Inflammatory macrophage treated with lipopolysaccharide for 1 hour (primary cell): Measurements from ENCODE around the gene PITX2.
"Not testable (repeated sequence)": the region's sequence is repeated elsewhere in the genome, so short reads cannot be mapped to it uniquely, and the experiment has no call there.

Source experiments
- DNase-seq, 2 donors: peaks; one replicate each; pipeline ENCODE4 v3.0.0-alpha.2; 2020 to 2022

The PITX2 gene

DNA sequence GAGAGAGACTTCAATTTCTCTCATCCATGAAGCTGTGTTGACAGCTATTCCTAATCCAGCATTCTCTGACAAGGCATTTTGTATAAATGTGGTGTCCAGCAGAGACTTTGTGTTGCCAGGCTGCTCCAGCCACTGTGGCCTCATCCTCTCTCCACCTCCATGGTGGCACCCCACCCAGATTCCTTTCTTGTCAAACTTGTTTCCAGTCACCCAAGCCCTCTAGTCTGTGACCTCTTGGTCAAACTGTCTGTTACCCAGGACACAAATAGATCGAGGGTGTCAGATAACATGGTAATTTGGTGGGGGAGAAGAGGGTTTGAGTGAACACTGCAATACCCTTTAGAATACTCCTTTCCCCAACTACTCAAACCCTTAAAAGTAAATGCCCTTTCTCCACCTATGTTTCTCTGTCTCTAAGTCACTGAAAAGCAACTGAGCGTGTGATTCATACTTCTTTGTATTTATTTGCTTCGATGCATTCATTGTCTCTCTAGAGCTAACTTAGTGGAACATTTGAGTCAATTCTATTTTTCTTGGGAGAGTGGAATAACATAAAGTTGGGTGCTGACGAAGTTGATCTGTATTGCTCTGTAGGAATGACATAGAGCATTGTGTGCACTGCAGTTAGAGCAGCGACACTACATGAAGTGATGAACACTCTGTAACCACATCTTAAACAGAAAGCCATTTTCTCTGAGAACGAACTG lies 13.7 kb downstream of the PITX2 start:
- DNase-seq: no peak

DNA sequence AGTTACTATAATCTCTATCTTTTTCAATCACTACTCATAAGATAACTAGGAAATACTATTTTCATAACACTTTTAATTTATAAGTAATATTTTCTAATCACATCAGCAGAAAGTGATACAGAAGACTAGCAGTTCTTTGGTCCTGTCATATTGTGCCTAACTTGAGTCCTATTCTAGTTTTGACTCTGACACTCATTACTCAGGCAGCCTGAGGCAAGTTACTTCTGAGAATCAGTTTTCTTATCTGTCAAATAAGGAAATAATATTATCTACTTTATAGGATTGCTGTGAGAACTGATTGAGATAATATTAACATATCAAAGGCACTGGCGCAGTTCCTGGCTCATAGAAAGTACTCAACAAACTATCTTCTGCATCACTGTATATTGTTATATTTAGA lies 17.8 kb downstream of the PITX2 start:
- no peak for DNase-seq

DNA sequence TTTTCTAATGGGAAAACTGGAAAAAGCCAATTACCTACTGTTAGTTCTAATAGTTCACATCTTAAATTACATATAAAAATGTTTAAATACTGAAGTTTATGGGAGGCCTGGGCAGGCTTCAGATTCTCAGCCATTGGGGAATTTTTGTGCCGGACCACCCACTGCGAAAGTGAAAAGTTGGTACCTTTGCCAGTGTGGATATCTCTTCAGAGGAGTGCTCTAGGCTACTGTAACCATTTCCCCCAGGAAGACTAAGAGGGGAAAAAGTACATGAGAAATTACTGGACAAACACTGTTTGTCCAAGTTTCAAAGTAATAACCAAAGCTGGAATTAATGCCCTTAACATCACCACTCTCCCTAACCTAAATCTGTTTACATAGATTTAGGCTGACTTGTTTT lies 20.8 kb downstream of the PITX2 start:
- no peak for DNase-seq

DNA sequence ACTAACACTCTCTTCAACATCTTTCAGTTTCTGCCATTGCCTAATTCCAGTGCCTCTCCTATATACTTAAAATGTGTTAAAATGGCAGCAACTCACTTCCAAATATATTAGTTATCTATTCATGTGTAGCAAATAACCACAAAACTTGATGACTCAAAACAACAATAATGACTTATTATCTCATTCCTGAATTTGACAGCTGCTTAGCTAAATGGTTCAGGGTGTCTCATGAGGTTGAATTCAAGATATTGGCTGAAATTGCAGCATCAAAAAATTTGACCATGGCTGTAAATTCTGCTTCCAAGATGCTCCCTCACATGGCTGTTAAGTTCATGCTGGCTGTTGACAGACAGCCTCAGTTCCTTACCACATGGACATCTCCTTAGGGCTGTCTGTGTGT lies 25.3 kb downstream of the PITX2 start:
- no peak for DNase-seq

DNA sequence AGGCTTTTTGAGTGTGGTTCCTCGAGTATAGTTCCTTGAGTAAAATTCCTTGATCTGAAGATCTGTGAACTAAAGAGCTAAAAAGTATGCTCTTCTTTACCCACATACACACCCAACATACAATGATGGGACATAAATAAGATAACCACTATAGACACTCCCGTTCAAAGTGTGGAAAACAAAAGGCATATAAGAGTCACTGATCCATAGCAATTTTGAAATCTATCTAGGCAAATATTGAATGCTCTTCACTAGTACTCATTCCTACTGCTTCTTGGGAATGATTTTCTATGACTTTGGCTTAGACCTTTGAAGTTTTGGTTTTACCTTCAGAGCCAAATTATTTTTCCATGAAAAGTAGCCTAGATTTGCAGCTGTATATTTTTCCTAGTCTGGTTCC lies 26.4 kb downstream of the PITX2 start:
- no peak for DNase-seq

DNA sequence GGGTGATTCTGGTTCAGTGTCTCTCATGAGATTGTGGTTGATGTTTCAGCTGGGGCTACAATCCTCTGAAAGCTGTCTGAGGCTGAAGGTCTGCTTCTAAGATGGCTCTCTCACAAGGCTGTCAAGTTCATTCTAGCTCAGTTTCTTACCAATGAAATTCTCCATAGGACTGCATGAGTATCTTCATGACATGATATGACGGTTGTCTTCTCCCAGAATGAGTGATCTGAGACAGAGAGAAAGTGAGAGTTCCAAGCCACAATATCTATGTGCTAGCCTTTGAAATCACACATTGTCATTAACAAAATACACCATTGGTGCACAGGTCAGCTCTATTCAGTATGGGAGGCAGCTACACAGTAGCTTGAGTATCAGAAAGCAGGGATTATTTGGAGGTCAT lies 27.3 kb downstream of the PITX2 start:
- DNase-seq: no peak

DNA sequence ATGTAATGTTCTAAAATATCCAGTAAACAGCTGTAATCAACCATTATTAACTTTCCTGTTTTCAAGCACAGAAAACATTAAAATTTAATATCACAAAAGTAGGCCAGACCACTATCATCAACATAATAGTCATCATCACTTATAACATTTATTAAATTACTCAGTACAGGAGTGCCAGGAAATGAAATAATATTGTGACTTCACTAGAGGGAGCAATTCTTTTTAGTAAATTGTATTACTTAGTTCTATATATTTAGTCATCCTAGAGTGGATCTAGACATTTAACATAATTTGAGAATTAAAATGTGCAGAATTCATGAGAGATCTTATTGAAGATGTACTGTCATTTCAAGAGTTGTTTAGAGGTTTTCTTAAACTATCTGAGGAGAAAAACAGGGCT lies 33.6 kb downstream of the PITX2 start:
- no peak for DNase-seq

DNA sequence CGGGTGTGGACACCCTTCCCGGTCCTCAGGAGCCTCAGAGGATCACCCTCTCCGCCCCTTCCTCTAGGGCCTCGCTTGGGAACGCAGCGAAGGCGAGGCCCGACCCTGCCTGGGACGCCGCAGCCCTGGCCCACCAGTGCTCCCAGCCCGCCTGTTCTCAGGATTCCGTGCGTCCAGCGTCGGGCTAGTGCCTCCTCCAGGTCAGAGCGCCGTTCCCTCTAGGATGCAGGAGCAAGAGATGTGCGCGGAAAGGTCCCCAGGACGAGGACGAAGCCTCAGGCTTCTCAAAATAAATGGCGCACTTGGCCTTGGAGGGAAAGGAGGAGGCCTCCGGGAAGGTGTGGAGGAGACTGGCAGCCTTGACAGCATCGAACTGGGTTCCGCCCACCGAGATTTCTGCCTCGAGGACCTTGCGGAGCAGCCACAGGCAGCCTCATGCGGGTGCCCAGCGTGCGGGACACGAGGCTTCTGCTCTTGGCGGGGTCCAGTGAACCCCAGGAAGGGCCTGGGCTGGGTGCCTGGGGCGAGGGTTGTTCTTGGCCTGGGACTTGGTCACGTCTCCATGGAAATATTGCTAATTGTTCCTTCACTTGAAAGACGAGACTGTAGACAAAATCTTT lies 35.1 kb downstream of the PITX2 start:
- DNase-seq: no peak

DNA sequence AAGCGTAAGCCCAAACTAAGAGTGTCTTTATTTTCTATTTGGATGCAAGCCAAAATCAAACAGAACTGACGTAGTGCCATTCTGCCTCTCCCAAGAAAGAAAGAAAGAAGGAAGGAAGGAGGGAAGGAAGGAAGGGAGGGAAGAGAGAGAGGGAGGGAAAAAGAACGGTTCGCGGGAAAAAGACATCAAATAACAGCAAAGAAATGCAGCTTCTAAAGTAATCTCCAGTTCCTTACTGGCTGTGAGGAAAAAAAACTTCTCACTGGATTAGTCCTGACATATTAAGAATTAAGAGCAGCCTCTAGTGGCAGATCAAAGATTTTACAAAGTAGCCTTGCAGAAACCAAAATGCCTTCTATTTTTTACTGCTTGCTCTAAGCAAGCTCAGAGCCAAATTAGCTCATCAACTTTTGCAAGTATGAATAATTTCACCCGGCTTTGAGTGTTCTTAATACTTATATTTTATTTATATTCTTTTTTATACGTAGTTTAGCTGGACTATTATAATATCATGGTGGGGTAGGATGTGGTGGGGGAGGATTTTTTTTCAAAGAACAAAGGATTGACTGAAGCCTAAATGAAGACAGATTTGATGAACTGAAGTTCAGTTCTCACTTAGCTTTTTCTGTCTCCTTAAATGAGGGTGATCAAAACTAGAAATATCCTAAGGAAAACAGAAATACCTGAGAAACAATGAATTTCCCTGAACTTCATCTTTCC lies 36.6 kb downstream of the PITX2 start:
- no peak for DNase-seq

DNA sequence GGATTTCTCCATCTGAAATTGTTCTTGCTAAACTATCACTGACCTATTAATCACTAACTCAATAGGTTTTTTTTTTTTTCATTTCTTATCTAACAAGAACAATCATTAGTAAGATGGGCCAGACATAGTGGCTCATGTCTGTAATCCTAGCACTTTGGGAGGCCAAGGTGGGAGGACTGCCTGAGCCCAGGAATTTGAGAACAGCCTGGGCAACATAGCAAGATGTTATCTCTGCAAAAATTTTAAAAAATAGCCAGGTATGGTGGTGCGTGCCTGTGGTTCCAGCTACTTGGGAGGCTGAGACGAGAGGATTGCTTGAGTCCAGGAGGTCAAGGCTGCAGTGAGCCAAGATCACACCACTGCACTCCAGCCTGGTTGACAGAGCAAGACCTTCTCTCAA lies 46.2 kb downstream of the PITX2 start:
- not testable (repeated sequence) for DNase-seq
